Measurements from ENCODE around the gene PLCZ1. TPM values are rescaled to one million over a fixed set of nuclear protein-coding genes. Genes with fewer than 3 reads are reported as not detected.
A peak's percentile ranks its signal among the peaks of the same experiment; 100 is the strongest.

The PLCZ1 gene
- total and polyA plus RNA-seq, 4 donors, result 0.42 TPM; not detected in 3

- no peak for DNase-seq (ENCODE audit: low spot score)
- no peak overlapping the region for H3K4me3 ChIP-seq (ENCODE audit: low read depth in 1 of 3, low read length in 3 of 3)
- no peaks in the 10 kb centered on the region for H3K9me3 ChIP-seq (ENCODE audit: control insufficient read depth in 4 of 4, low read length in 3 of 4)
- H3K4me1 ChIP-seq (ENCODE audit: control insufficient read depth in 4 of 4, insufficient read depth in 4 of 4, low read length in 3 of 4), result peaks cover 2 to 28% (median 21%) of the 10 kb centered on the region in 4 donors
- H3K27me3 ChIP-seq (ENCODE audit: control insufficient read depth in 4 of 4, insufficient read depth in 4 of 4, low read length in 3 of 4), result no peaks in the 10 kb centered on the region
- no peaks in the 10 kb centered on the region for H3K36me3 ChIP-seq (ENCODE audit: control insufficient read depth in 4 of 4, insufficient read depth in 3 of 4, low read depth in 1 of 4, low read length in 3 of 4)
- WGBS, result 53% methylated on average over 1 of the region's 1 CpG
- TF ChIP-seq NR2F2 (IDR thresholded peaks at IDR 0.05) (no peak), HNF4A (conservative IDR thresholded peaks at IDR 0.05) (peak in 1 of 2 donors; percentile 6)
- H3K27ac ChIP-seq (ENCODE audit: low read depth in 1 of 2, low read length in 2 of 2), result no peak overlapping the region
- no peak overlapping the region for H3K9ac ChIP-seq (ENCODE audit: low read depth in 1 of 2, low read length in 2 of 2)
These were observed 12.3 kb upstream of the PLCZ1 start for GRCh38 chr12:18750085-18750484.

GRCh38 chr12:18749386-18749957 lies 11.7 kb upstream of the PLCZ1 start:
- 89% methylated on average over 4 of the region's 4 CpGs for WGBS
- Histone ChIP-seq H3K9ac (ENCODE audit: low read depth in 1 of 2, low read length in 2 of 2) (no peak overlapping the region), H3K27me3 (ENCODE audit: control insufficient read depth in 4 of 4, insufficient read depth in 4 of 4, low read length in 3 of 4) (no peaks in the 10 kb centered on the region), H3K4me1 (ENCODE audit: control insufficient read depth in 4 of 4, insufficient read depth in 4 of 4, low read length in 3 of 4) (peaks cover 2 to 28% (median 21%) of the 10 kb centered on the region in 4 donors), H3K4me3 (ENCODE audit: low read depth in 1 of 3, low read length in 3 of 3) (no peak overlapping the region), H3K9me3 (ENCODE audit: control insufficient read depth in 4 of 4, low read length in 3 of 4) (no peaks in the 10 kb centered on the region), H3K36me3 (ENCODE audit: control insufficient read depth in 4 of 4, insufficient read depth in 3 of 4, low read depth in 1 of 4, low read length in 3 of 4) (no peaks in the 10 kb centered on the region), H3K27ac (ENCODE audit: low read depth in 1 of 2, low read length in 2 of 2) (no peak overlapping the region)
- no peak for TF ChIP-seq REST (IDR thresholded peaks at IDR 0.05)
- no peak for TF ChIP-seq HNF4A (conservative IDR thresholded peaks at IDR 0.05)
- no peak for TF ChIP-seq HNF4G (IDR thresholded peaks at IDR 0.05)
- TF ChIP-seq RXRA (IDR thresholded peaks at IDR 0.05), result no peak
- TF ChIP-seq FOXA1 (IDR thresholded peaks at IDR 0.05), result no peak
- no peak for TF ChIP-seq RAD21 (IDR thresholded peaks at IDR 0.05)
- TF ChIP-seq GABPA (IDR thresholded peaks at IDR 0.05 in 1 of 2, conservative IDR thresholded peaks at IDR 0.05 in 1 of 2), result no peak
- no peak for TF ChIP-seq CTCF (IDR thresholded peaks at IDR 0.05; ENCODE audit: low read depth, low read length, missing input control)
- TF ChIP-seq SP1 (IDR thresholded peaks at IDR 0.05), result no peak
- TF ChIP-seq TAF1 (conservative IDR thresholded peaks at IDR 0.05), result no peak
- TF ChIP-seq MAX (IDR thresholded peaks at IDR 0.05), result no peak
- no peak for DNase-seq (ENCODE audit: low spot score)

GRCh38 chr12:18747895-18748294 lies 10.1 kb upstream of the PLCZ1 start:
- Histone ChIP-seq H3K27me3 (ENCODE audit: control insufficient read depth in 4 of 4, insufficient read depth in 4 of 4, low read length in 3 of 4) (no peaks in the 10 kb centered on the region), H3K4me1 (ENCODE audit: control insufficient read depth in 4 of 4, insufficient read depth in 4 of 4, low read length in 3 of 4) (peaks cover 0 to 13% (median 10%) of the 10 kb centered on the region in 4 donors), H3K4me3 (ENCODE audit: low read depth in 1 of 3, low read length in 3 of 3) (no peak overlapping the region), H3K36me3 (ENCODE audit: control insufficient read depth in 4 of 4, insufficient read depth in 3 of 4, low read depth in 1 of 4, low read length in 3 of 4) (no peaks in the 10 kb centered on the region), H3K27ac (ENCODE audit: low read depth in 1 of 2, low read length in 2 of 2) (no peak overlapping the region), H3K9me3 (ENCODE audit: control insufficient read depth in 4 of 4, low read length in 3 of 4) (no peaks in the 10 kb centered on the region), H3K9ac (ENCODE audit: low read depth in 1 of 2, low read length in 2 of 2) (no peak overlapping the region)
- TF ChIP-seq HNF4A (conservative IDR thresholded peaks at IDR 0.05), result no peak
- no peak for TF ChIP-seq RAD21 (IDR thresholded peaks at IDR 0.05)
- peak; percentile 36 for TF ChIP-seq NR2F2 (IDR thresholded peaks at IDR 0.05)
- 78% methylated on average over 1 of the region's 1 CpG for WGBS
- DNase-seq (ENCODE audit: low spot score), result no peak
